ENCODE results near the gene PNMA8C. TPM values are rescaled to one million over a fixed set of nuclear protein-coding genes. Genes with fewer than 3 reads are reported as not detected.

The PNMA8C gene
- polyA plus RNA-seq, 1 donor = 1.2 TPM

DNA sequence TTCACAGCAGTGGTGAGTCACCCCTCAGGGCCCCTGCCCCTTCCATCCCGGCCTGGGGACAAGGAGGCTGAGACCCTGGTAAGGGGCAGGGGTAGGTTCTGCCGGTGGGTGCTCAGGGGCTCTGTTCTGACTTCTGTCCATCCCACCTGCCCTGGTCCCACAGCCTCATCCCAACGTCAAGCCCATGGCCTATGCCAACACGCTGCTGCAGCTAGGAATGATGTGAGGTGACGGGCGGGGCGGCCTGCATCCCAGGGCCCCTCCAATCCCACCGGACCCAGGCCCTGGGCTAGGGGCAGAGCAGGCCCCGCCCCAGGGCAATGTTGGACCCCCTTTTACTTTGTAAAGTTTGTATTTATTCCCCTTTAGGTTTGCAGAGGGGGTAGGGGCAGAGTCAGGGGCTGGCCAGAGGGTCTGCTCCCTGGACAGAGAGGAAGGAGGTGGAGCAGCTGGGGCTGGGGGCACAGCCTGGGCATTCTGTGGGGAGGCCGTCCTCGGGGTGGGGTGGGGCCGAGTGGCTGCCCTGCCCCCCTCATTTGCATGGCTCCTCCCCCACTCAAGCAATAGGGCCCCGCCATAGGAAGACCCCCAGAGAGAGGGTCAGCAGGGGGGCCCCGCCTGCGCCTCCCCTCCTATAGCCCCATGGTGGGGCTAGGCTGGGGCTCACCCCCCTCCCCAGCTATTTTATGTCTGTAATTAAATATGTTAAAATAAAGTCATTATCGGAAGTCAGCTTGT, 38.4 kb downstream of the PNMA8C start:
- H3K4me1 ChIP-seq (ENCODE audit: control insufficient read depth, insufficient read depth, low read length) = peaks cover 2% of the 10 kb centered on the region
- H3K4me3 ChIP-seq (ENCODE audit: low read length) = no peak overlapping the region
- WGBS (ENCODE audit: insufficient coverage, low lambda C conversion rate) = no CpG with 5 or more reads among the region's 16 CpGs
- no peak overlapping the region for H3K27ac ChIP-seq (ENCODE audit: low read length)
- no peaks in the 10 kb centered on the region for H3K9me3 ChIP-seq (ENCODE audit: control insufficient read depth, low read depth, low read length)
- DNase-seq = no peak
- H3K27me3 ChIP-seq (ENCODE audit: control insufficient read depth, insufficient read depth, low read length) = no peaks in the 10 kb centered on the region
- H3K36me3 ChIP-seq (ENCODE audit: control insufficient read depth, insufficient read depth, low read length) = peaks cover 57% of the 10 kb centered on the region

DNA sequence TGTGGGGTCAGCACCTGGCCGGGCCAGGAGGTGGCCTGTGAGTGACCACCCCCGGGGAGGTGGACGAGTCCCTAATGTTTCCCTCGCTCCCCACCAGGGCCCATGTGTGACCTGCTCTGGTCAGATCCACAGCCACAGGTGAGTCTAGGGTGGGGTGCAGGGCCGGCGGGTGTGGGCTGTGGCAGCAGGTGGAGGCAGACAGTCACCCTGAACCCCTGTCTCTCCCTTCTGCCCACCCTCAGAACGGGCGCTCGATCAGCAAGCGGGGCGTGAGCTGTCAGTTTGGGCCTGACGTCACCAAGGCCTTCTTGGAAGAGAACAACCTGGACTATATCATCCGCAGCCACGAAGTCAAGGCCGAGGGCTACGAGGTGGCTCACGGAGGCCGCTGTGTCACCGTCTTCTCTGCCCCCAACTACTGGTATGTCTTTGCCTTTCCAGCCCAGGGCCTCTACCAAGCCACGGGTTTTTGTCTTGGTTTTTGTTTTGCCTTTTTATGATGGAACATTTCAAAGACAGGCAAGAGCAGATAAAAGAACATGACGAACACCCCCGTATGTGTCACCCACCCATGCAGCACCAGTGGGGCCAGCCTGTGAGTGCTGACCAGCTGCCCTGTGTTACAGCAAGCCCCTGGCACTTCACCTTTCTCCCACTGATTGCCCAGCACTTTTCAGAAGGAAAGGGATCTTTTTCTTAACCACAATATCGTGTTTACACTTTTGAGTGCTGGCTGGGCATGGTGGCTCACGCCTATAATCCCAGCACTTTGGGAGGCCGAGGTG, 40.2 kb downstream of the PNMA8C start:
- DNase-seq = no peak

DNA sequence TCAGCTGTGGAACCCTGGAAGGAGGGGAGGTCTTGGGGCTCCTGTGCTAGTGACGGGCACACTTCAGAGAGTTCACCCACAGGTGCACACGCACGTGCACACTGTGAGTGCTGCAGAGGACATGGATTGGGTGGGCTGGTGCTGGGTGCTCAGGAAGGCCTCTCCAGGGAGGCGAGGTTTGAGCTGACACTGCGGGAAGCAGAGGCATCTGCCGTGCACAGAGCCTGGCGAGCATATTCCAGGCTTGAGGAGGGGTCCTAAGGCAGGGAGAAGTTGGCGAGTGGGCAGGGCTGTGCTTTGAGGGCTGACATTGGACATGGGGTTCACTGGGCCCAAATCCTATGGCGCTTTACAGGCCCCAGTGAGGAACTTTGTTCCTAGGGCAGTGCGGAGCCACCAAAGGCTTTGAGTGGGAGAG, 41.0 kb downstream of the PNMA8C start:
- peaks cover 83% of the 10 kb centered on the region for H3K36me3 ChIP-seq (ENCODE audit: control insufficient read depth, insufficient read depth, low read length)
- WGBS (ENCODE audit: insufficient coverage, low lambda C conversion rate) = 100% methylated on average over 1 of the region's 10 CpGs

More for the DNA sequence above, 40.2 kb downstream of the PNMA8C start:
- H3K4me3 ChIP-seq (ENCODE audit: low read length) = no peak overlapping the region
- H3K27ac ChIP-seq (ENCODE audit: low read length) = no peak overlapping the region
- no peaks in the 10 kb centered on the region for H3K27me3 ChIP-seq (ENCODE audit: control insufficient read depth, insufficient read depth, low read length)
- H3K36me3 ChIP-seq (ENCODE audit: control insufficient read depth, insufficient read depth, low read length) = peaks cover 75% of the 10 kb centered on the region
- no peaks in the 10 kb centered on the region for H3K9me3 ChIP-seq (ENCODE audit: control insufficient read depth, low read depth, low read length)
- peaks cover 2% of the 10 kb centered on the region for H3K4me1 ChIP-seq (ENCODE audit: control insufficient read depth, insufficient read depth, low read length)
- WGBS (ENCODE audit: insufficient coverage, low lambda C conversion rate) = no CpG with 5 or more reads among the region's 25 CpGs

DNA sequence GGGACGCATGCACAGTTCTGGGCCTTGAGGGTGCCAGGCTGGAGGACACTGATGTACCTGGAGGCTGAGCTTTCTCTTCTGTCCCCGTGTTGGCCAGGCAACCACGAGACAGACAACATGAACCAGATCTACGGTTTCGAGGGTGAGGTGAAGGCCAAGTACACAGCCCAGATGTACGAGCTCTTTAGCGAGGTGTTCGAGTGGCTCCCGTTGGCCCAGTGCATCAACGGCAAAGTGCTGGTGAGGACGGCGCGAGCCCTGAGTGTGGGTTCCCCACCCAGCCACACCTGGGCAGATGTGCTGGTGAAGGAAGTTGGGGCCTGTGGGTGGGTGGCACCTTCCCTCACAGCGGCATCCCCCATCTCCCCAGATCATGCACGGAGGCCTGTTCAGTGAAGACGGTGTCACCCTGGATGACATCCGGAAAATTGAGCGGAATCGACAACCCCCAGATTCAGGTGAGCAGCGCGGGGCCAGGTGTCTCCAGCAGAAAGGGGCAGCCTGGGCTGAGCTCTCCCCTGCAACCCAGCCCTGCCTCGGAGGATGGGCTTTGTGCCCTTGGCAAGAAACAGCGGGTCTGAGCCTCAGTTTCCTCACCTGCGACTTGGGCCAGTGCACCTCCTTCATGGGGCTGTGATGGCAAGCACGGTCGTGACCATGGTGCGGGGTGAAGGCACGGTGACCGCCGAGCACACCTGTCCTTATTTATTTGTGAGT, 41.6 kb downstream of the PNMA8C start:
- peaks cover 89% of the 10 kb centered on the region for H3K36me3 ChIP-seq (ENCODE audit: control insufficient read depth, insufficient read depth, low read length)
- H3K4me1 ChIP-seq (ENCODE audit: control insufficient read depth, insufficient read depth, low read length) = peaks cover 2% of the 10 kb centered on the region
- DNase-seq = no peak

More for the DNA sequence above, 41.0 kb downstream of the PNMA8C start:
- H3K27ac ChIP-seq (ENCODE audit: low read length) = no peak overlapping the region
- H3K9me3 ChIP-seq (ENCODE audit: control insufficient read depth, low read depth, low read length) = no peaks in the 10 kb centered on the region
- H3K4me1 ChIP-seq (ENCODE audit: control insufficient read depth, insufficient read depth, low read length) = peaks cover 2% of the 10 kb centered on the region
- no peak for DNase-seq
- H3K4me3 ChIP-seq (ENCODE audit: low read length) = no peak overlapping the region
- no peaks in the 10 kb centered on the region for H3K27me3 ChIP-seq (ENCODE audit: control insufficient read depth, insufficient read depth, low read length)

DNA sequence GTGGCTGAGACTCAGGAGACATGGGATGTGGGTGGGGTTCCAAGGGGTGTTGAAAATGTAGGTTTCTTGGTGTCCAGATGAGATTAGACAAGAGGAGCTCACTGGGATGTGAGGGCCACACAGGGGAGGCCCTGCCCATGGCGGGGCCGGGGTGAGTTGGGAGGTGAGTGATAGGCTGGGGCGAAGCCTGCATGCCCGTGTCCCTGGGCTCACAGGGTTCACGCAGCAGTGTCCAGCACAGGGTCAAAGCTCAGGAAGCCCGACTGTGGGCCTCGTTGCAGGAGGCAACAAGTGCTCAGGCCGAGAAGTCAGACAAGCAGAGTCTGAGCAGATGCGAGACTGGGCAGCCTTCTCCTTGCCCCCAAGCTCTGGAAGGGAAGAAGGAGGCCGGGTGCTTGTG, 42.6 kb downstream of the PNMA8C start:
- no peak overlapping the region for H3K27ac ChIP-seq (ENCODE audit: low read length)
- H3K27me3 ChIP-seq (ENCODE audit: control insufficient read depth, insufficient read depth, low read length) = no peaks in the 10 kb centered on the region
- DNase-seq = no peak
- no peaks in the 10 kb centered on the region for H3K9me3 ChIP-seq (ENCODE audit: control insufficient read depth, low read depth, low read length)
- H3K4me3 ChIP-seq (ENCODE audit: low read length) = no peak overlapping the region
- no CpG with 5 or more reads among the region's 10 CpGs for WGBS (ENCODE audit: insufficient coverage, low lambda C conversion rate)
- H3K36me3 ChIP-seq (ENCODE audit: control insufficient read depth, insufficient read depth, low read length) = peaks cover 90% of the 10 kb centered on the region
- H3K4me1 ChIP-seq (ENCODE audit: control insufficient read depth, insufficient read depth, low read length) = no peaks in the 10 kb centered on the region

More for the DNA sequence above, 41.6 kb downstream of the PNMA8C start:
- Histone ChIP-seq H3K9me3 (ENCODE audit: control insufficient read depth, low read depth, low read length) (no peaks in the 10 kb centered on the region), H3K27me3 (ENCODE audit: control insufficient read depth, insufficient read depth, low read length) (no peaks in the 10 kb centered on the region), H3K4me3 (ENCODE audit: low read length) (no peak overlapping the region), H3K27ac (ENCODE audit: low read length) (no peak overlapping the region)
- WGBS (ENCODE audit: insufficient coverage, low lambda C conversion rate) = no CpG with 5 or more reads among the region's 30 CpGs

DNA sequence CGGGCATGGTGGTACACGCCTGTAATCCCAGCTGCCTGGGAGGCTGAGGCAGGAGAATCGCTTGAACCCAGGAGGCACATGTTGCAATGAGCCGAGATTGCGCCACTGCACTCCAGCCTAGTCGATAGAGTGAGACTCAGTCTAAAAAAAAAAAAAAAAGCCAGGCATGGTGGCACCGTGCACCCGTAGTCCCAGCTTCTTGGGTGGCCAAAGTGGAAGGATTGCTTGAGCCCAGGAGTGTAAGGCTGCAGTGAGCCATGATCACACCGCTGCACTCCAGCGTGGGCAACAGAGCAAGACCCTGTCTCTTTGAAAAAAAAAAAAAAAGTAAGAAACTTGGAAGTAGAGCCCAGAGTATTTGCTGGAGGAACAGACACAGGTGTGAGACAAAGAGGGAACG, 43.1 kb downstream of the PNMA8C start:
- WGBS (ENCODE audit: insufficient coverage, low lambda C conversion rate) = 100% methylated on average over 1 of the region's 11 CpGs
- no peaks in the 10 kb centered on the region for H3K9me3 ChIP-seq (ENCODE audit: control insufficient read depth, low read depth, low read length)
- H3K4me3 ChIP-seq (ENCODE audit: low read length) = no peak overlapping the region
- H3K36me3 ChIP-seq (ENCODE audit: control insufficient read depth, insufficient read depth, low read length) = peaks cover 85% of the 10 kb centered on the region
- no peak for DNase-seq
- H3K27ac ChIP-seq (ENCODE audit: low read length) = no peak overlapping the region
- no peaks in the 10 kb centered on the region for H3K27me3 ChIP-seq (ENCODE audit: control insufficient read depth, insufficient read depth, low read length)
- no peaks in the 10 kb centered on the region for H3K4me1 ChIP-seq (ENCODE audit: control insufficient read depth, insufficient read depth, low read length)

DNA sequence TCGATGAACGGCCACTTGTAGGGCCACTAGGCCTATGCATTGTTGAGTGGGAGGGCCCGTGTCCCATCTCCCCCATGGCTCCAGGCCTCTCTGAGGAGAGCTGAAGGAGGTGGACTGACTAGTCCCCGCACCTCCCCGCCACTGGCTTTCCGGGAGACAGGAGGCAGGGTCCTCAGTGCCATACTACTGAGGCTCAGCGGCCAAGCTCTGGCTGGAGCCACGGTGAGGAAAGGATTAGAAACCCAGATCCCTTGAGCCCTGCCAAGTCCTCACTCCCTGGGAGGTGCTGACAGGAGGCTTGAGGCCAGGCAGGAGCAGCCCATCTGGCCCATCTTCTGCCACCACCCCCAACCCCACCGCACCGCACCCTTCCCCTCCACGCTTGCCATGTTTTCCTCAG, 44.3 kb downstream of the PNMA8C start:
- Histone ChIP-seq H3K36me3 (ENCODE audit: control insufficient read depth, insufficient read depth, low read length) (peaks cover 81% of the 10 kb centered on the region), H3K4me3 (ENCODE audit: low read length) (no peak overlapping the region), H3K4me1 (ENCODE audit: control insufficient read depth, insufficient read depth, low read length) (no peaks in the 10 kb centered on the region), H3K27me3 (ENCODE audit: control insufficient read depth, insufficient read depth, low read length) (no peaks in the 10 kb centered on the region), H3K9me3 (ENCODE audit: control insufficient read depth, low read depth, low read length) (no peaks in the 10 kb centered on the region), H3K27ac (ENCODE audit: low read length) (no peak overlapping the region)
- DNase-seq = no peak
- no CpG with 5 or more reads among the region's 11 CpGs for WGBS (ENCODE audit: insufficient coverage, low lambda C conversion rate)

DNA sequence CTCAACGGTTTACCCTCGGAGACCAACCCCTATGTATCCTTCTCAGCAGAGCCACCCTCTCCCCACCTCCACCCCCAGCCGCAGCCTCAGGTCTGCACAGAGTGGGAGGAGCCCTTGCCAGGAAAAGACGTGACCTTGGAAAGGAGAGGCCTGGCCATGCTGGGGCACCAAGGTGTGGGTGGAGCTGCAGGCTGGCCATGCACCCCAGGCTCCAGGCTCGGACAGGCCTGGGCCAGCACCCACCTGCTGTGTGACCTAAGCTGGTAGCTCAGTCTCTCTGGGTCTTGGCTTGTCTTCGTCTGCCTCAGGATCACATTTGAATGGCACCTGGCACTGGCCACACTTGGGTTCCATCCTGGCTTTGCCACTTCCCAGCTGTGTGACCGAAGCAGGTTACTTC, 44.9 kb downstream of the PNMA8C start:
- Histone ChIP-seq H3K9me3 (ENCODE audit: control insufficient read depth, low read depth, low read length) (no peaks in the 10 kb centered on the region), H3K4me1 (ENCODE audit: control insufficient read depth, insufficient read depth, low read length) (no peaks in the 10 kb centered on the region), H3K4me3 (ENCODE audit: low read length) (no peak overlapping the region), H3K27me3 (ENCODE audit: control insufficient read depth, insufficient read depth, low read length) (no peaks in the 10 kb centered on the region), H3K27ac (ENCODE audit: low read length) (no peak overlapping the region), H3K36me3 (ENCODE audit: control insufficient read depth, insufficient read depth, low read length) (peaks cover 83% of the 10 kb centered on the region)
- no CpG with 5 or more reads among the region's 7 CpGs for WGBS (ENCODE audit: insufficient coverage, low lambda C conversion rate)
- DNase-seq = no peak

DNA sequence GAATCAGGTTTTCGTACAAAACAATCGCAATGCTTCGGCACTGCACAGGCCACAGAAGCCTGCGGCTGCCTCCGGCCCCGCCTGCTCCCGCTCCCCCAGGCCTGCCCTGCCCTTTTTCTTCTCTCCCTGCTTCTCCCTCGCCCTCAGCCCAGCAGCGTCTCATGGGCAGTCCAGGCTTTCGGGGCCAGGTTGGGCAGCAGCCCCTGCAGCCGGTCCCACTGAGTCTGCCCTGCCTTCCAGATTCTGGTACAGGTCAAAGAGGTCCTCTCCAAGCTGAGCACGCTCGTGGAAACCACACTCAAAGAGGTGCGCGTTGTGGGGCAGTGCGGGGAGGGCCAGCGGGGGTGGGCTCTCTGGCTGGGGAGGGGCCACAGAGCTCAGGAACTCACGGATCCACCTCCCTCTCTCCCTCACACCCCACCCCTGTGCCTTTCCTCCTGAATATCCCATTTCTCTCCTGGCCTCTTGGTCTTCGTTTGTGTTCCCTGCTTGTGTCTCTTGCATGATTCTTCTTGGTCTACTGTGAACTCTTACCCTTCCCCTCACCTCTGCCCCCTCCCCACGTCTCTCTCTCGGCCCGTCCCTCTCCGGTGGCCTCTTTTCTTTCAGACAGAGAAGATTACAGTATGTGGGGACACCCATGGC, 45.4 kb downstream of the PNMA8C start:
- H3K27ac ChIP-seq (ENCODE audit: low read length) = no peak overlapping the region
- H3K4me1 ChIP-seq (ENCODE audit: control insufficient read depth, insufficient read depth, low read length) = no peaks in the 10 kb centered on the region
- peaks cover 78% of the 10 kb centered on the region for H3K36me3 ChIP-seq (ENCODE audit: control insufficient read depth, insufficient read depth, low read length)
- DNase-seq = no peak
- WGBS (ENCODE audit: insufficient coverage, low lambda C conversion rate) = 83% methylated on average over 1 of the region's 23 CpGs
- H3K9me3 ChIP-seq (ENCODE audit: control insufficient read depth, low read depth, low read length) = no peaks in the 10 kb centered on the region
- no peaks in the 10 kb centered on the region for H3K27me3 ChIP-seq (ENCODE audit: control insufficient read depth, insufficient read depth, low read length)
- H3K4me3 ChIP-seq (ENCODE audit: low read length) = no peak overlapping the region

DNA sequence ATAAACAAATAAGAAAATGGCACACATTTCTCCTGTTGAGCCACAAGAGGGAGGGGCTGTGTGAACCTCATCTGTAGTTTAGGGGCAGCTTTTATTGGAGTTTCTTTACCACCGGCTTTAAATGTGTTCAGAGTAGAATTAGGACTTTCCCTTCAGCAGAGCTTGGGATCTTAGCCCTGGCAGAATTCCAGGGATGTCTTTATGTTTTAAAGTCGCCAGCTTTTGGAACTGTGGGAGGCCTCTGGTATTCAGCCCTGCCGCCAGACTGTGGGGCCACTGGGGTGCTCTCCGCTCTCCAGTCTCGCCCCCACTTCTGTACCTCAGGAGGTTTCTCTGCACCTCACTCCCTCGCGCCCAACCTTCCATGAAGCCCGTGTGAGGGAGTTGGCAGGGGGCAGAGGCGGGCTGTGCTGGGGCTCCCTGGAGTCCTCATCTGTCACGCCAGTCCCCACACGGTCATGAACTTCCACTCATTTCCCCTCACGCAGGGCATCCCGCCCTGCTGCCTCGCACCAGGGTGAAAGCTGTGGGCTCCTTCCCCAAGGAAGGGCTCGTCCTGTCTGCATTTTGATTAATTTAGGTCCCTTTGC, 46.9 kb downstream of the PNMA8C start:
- Histone ChIP-seq H3K4me1 (ENCODE audit: control insufficient read depth, insufficient read depth, low read length) (no peaks in the 10 kb centered on the region), H3K9me3 (ENCODE audit: control insufficient read depth, low read depth, low read length) (no peaks in the 10 kb centered on the region), H3K4me3 (ENCODE audit: low read length) (no peak overlapping the region), H3K27ac (ENCODE audit: low read length) (no peak overlapping the region), H3K36me3 (ENCODE audit: control insufficient read depth, insufficient read depth, low read length) (peaks cover 71% of the 10 kb centered on the region), H3K27me3 (ENCODE audit: control insufficient read depth, insufficient read depth, low read length) (no peaks in the 10 kb centered on the region)
- WGBS (ENCODE audit: insufficient coverage, low lambda C conversion rate) = no CpG with 5 or more reads among the region's 15 CpGs
- DNase-seq = no peak

All from large intestine (tissue), 3 donors.